HepG2 (cell line): Measurements from ENCODE around the gene IMMT. TPM values are rescaled to one million over a fixed set of nuclear protein-coding genes. Genes with fewer than 3 reads are reported as not detected.

Experiments
- ATAC-seq: fragments of 200-7000 bp; cut with Tn5 transposase; 3 replicates; pipeline ENCODE4 v1.9.1; 2020; ENCODE audit warnings: mild to moderate bottlenecking, moderate library complexity
- BruUV-seq: library from RNA; stranded (reverse); fragments of 400-500 nt; replicated peaks from 2 replicates; lab custom pipeline; 2021; lab: Mats Ljungman, UMichigan
- CTCF ChIA-PET: fragments of 300-600 bp; formaldehyde crosslinking; extraction: SDS; loops from one replicate; lab custom pipeline; 2021; ENCODE audit warnings: low total read pairs, inconsistent platforms, low intra/inter-chr PET ratio; lab: Yijun Ruan, JAX
- POLR2A ChIA-PET: fragments of 350-600 bp; sonication (Branson Sonifier 250); formaldehyde crosslinking; loops from one replicate; lab custom pipeline; 2020; ENCODE audit warnings: antibody characterized with exemption, inconsistent platforms; lab: Yijun Ruan, JAX
- DNase-seq: peaks from one replicate; pipeline ENCODE4 v3.0.0-alpha.2; 2015; ENCODE audit warnings: low spot score
- FAIRE-seq: peaks from 3 replicates; lab custom pipeline; 2011; peaks lifted over from hg19 to GRCh38; lab: Jason Lieb, UNC
- H2AFZ ChIP-seq: one replicate; pipeline ENCODE4 v1.6.1; 2011; ENCODE audit warnings: low read length, inconsistent platforms
- H3K27ac ChIP-seq: fragments of 300-600 bp; 3 replicates; pipeline ENCODE4 v1.8.0; 2011; ENCODE audit warnings: mixed run types, mild to moderate bottlenecking, mixed read lengths, low read length, inconsistent platforms; ENCODE audit not compliant: insufficient read depth; ENCODE audit errors: extremely low read length
- H3K27me3 ChIP-seq, 2 experiments: fragments of 200-600 bp in 1 of 2; 2 replicates in 1 of 2; 3 replicates in 1 of 2; pipeline versions ENCODE4 v1.6.0 to v1.8.0; 2011; ENCODE audit warnings: low read length in 2 of 2, mild to moderate bottlenecking in 2 of 2, moderate library complexity in 2 of 2, inconsistent platforms in 1 of 2; ENCODE audit not compliant: insufficient read depth in 2 of 2, control insufficient read depth in 1 of 2
- H3K36me3 ChIP-seq, 2 experiments: fragments of 200-600 bp in 1 of 2; replicated peaks in 1 of 2; 2 replicates in 1 of 2; 3 replicates in 1 of 2; pipeline versions ENCODE4 v1.5.1 to v1.8.0; 2011; ENCODE audit warnings: low read length in 2 of 2, inconsistent platforms in 1 of 2; ENCODE audit not compliant: insufficient read depth in 2 of 2, control insufficient read depth in 1 of 2
- H3K4me1 ChIP-seq: 2 replicates; pipeline ENCODE4 v1.5.1; 2012; ENCODE audit warnings: low read length, inconsistent platforms; ENCODE audit not compliant: insufficient read depth
- H3K4me2 ChIP-seq: 2 replicates; pipeline ENCODE4 v1.6.0; 2011; ENCODE audit warnings: low read depth, low read length, inconsistent platforms
- H3K4me3 ChIP-seq, 3 experiments: fragments of 200-600 bp in 1 of 3; sonication (generic), shearing (Covaris generic) in 1 of 3; replicated peaks in 1 of 3; 2 replicates each; pipeline ENCODE4 v1.5.1; 2011 to 2016; ENCODE audit warnings: low read length in 3 of 3, inconsistent platforms in 2 of 3, low read depth in 2 of 3, mild to moderate bottlenecking in 2 of 3, control low read depth in 1 of 3, mixed read lengths in 1 of 3; ENCODE audit not compliant: insufficient read depth in 1 of 3
- H3K79me2 ChIP-seq: one replicate; pipeline ENCODE4 v1.6.1; 2011; ENCODE audit warnings: low read length, inconsistent platforms; ENCODE audit not compliant: insufficient read depth
- H3K9ac ChIP-seq: 2 replicates; pipeline ENCODE4 v1.6.0; 2011; ENCODE audit warnings: mild to moderate bottlenecking, low read depth, low read length, inconsistent platforms; ENCODE audit not compliant: insufficient read depth
- H3K9me3 ChIP-seq: 2 replicates; pipeline ENCODE4 v1.5.1; 2012; ENCODE audit warnings: mild to moderate bottlenecking, low read length
- H4K20me1 ChIP-seq: 2 replicates; pipeline ENCODE4 v1.6.0; 2011; ENCODE audit warnings: inconsistent platforms, mild to moderate bottlenecking, low read length, moderate library complexity; ENCODE audit not compliant: insufficient read depth
- HDAC6 ChIP-seq: fragments of 200-600 bp; sonication (generic); IDR thresholded peaks from 2 replicates; pipeline ENCODE4 v1.7.0; 2017; ENCODE audit warnings: mild to moderate bottlenecking, antibody characterized with exemption, low read length, low read depth
- SNRNP70 ChIP-seq: fragments of 200-400 bp; formaldehyde crosslinking; IDR thresholded peaks from 2 replicates; pipeline ENCODE4 v1.6.1; 2017; ENCODE audit warnings: mild to moderate bottlenecking, low read depth, low read length, moderate library complexity
- SP4 ChIP-seq: sonication (generic); formaldehyde crosslinking; IDR thresholded peaks from 2 replicates; pipeline ENCODE4 v1.8.1; 2023; ENCODE audit warnings: mild to moderate bottlenecking, missing genetic modification reagents
- TAF1 ChIP-seq: sonication (generic); formaldehyde crosslinking; IDR thresholded peaks from 2 replicates; pipeline ENCODE4 v1.4.0; 2020; ENCODE audit warnings: missing genetic modification reagents
- ZKSCAN5 ChIP-seq: sonication (generic); formaldehyde crosslinking; IDR thresholded peaks from 2 replicates; pipeline ENCODE4 v1.5.1; 2020; ENCODE audit warnings: mild to moderate bottlenecking, missing genetic modification reagents
- ZNF263 ChIP-seq: sonication (generic); formaldehyde crosslinking; IDR thresholded peaks from 2 replicates; pipeline ENCODE4 v1.4.0; 2020; ENCODE audit warnings: missing genetic modification reagents
- ZNF788 ChIP-seq: sonication (generic); formaldehyde crosslinking; IDR thresholded peaks from 2 replicates; pipeline ENCODE4 v1.5.0; 2020; ENCODE audit warnings: mild to moderate bottlenecking, missing genetic modification reagents, borderline replicate concordance
- ZSCAN12 ChIP-seq: sonication (generic); formaldehyde crosslinking; IDR thresholded peaks from 2 replicates; pipeline ENCODE4 v1.9.0; 2021; ENCODE audit warnings: mild to moderate bottlenecking, missing genetic modification reagents
- WGBS: methylation state at CpG from one replicate; pipeline ENCODE4 v1.1.6; 2017; ENCODE audit warnings: low lambda C conversion rate; 5-methylcytosine and 5-hydroxymethylcytosine counted together
- in situ Hi-C: cut with HindIII; loops from 2 replicates; pipeline ENCODE4 v1.10.0; 2017; ENCODE audit warnings: low pct_unique_long_range_greater_than_20kb; ENCODE audit not compliant: extremely low pct_ligation_motif_present
- intact Hi-C: fragments of 100-400 bp; cut with micrococcal nuclease; formaldehyde crosslinking; loops from one replicate; pipeline ENCODE4 v1.10.0; 2022; ENCODE audit not compliant: unreplicated experiment
- polyA plus RNA-seq, 8 experiments: library from polyadenylated mRNA; depleted of rRNA in 3 of 8; stranded (reverse) in 7 of 8; unstranded in 1 of 8; fragments of >200 nt; fragmentation: Illumina TruSeq in 4 of 8; extraction: Trizol in 4 of 8; gene quantifications; 2 replicates each; pipeline versions ENCODE4 v1.2.1 to v1.2.3, GENCODE V29; 2011 to 2016; ENCODE audit warnings: low read depth in 4 of 8, missing spikeins in 1 of 8, mixed read lengths in 1 of 8; ENCODE audit not compliant: insufficient read depth in 1 of 8
- total RNA-seq, 5 experiments: library from RNA; depleted of rRNA; stranded (reverse); fragments of >200 nt; fragmentation: Illumina TruSeq; extraction: Trizol; gene quantifications; 2 replicates each; pipeline ENCODE4 v1.2.3, GENCODE V29; 2016; ENCODE audit warnings: low read depth in 1 of 5
- TF ChIP-seq, protein P1 (sequence below): IDR thresholded peaks from 2 replicates; pipeline ENCODE4 v1.6.1; 2016; ENCODE audit warnings: missing genetic modification reagents, missing compliant biosample characterization
- TF ChIP-seq, protein P2 (sequence below): sonication (generic); formaldehyde crosslinking; conservative IDR thresholded peaks from 2 replicates; pipeline ENCODE4 v1.4.0; 2020; ENCODE audit warnings: mild to moderate bottlenecking, missing genetic modification reagents, moderate library complexity

The IMMT gene
- total and polyA plus RNA-seq, 2 of the 13 experiments (the other 11 are each of a cell fraction or from before 2014, with no cell fraction given) = 63.5 to 119 TPM

DNA sequence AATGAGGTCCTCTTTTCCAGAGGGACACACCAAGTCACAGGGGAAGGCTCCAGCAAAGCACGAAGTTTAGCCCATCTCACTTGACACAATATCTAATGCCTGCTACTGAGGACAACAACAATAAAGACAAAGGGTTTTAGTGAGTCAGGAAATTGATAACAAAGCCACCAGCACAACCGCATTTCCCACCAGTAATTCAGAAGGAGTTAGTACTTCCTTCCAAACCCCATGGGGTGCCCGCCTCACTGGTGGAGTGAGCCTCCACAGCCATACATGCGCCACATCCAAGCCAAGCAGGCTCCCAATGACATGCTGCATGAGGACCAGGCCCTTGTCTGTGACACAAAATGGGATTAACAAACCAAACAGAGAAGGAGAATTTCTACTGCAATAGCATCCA is 44.1 kb upstream of the IMMT start:
- TF ChIP-seq ZKSCAN5 (CRISPR knock-in tag) = no peak
- TF ChIP-seq, protein P1, sequence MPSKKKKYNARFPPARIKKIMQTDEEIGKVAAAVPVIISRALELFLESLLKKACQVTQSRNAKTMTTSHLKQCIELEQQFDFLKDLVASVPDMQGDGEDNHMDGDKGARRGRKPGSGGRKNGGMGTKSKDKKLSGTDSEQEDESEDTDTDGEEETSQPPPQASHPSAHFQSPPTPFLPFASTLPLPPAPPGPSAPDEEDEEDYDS (CRISPR knock-in tag) = no peak
- TF ChIP-seq SP4 (CRISPR knock-in tag) = no peak
- TF ChIP-seq, protein P2, sequence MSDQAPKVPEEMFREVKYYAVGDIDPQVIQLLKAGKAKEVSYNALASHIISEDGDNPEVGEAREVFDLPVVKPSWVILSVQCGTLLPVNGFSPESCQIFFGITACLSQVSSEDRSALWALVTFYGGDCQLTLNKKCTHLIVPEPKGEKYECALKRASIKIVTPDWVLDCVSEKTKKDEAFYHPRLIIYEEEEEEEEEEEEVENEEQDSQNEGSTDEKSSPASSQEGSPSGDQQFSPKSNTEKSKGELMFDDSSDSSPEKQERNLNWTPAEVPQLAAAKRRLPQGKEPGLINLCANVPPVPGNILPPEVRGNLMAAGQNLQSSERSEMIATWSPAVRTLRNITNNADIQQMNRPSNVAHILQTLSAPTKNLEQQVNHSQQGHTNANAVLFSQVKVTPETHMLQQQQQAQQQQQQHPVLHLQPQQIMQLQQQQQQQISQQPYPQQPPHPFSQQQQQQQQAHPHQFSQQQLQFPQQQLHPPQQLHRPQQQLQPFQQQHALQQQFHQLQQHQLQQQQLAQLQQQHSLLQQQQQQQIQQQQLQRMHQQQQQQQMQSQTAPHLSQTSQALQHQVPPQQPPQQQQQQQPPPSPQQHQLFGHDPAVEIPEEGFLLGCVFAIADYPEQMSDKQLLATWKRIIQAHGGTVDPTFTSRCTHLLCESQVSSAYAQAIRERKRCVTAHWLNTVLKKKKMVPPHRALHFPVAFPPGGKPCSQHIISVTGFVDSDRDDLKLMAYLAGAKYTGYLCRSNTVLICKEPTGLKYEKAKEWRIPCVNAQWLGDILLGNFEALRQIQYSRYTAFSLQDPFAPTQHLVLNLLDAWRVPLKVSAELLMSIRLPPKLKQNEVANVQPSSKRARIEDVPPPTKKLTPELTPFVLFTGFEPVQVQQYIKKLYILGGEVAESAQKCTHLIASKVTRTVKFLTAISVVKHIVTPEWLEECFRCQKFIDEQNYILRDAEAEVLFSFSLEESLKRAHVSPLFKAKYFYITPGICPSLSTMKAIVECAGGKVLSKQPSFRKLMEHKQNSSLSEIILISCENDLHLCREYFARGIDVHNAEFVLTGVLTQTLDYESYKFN (CRISPR knock-in tag) = no peak
- no peak for TF ChIP-seq ZNF788 (CRISPR knock-in tag)
- no peak for TF ChIP-seq TAF1 (CRISPR knock-in tag)
- no peak for TF ChIP-seq HDAC6
- TF ChIP-seq ZNF263 = no peak
- no peak for TF ChIP-seq SNRNP70
- TF ChIP-seq ZSCAN12 (CRISPR knock-in tag) = no peak
- no TSS peak for BruUV-seq
- peaks cover 22% of the 10 kb centered on the region for H3K4me1 ChIP-seq
- H3K4me3 ChIP-seq = no peak overlapping the region
- no peak overlapping the region for H3K27ac ChIP-seq
- POLR2A ChIA-PET = no interaction called here
- intact Hi-C loops (no loop called here), in situ Hi-C loops (no loop called here)
- H3K9ac ChIP-seq = no peak overlapping the region
- H3K27me3 ChIP-seq = peaks cover 3 to 37% of the 10 kb centered on the region in 2 experiments; a peak in 4 of 5 replicates
- DNase-seq = no peak
- no peak overlapping the region for H2AFZ ChIP-seq
- H3K36me3 ChIP-seq = no peaks in the 10 kb centered on the region
- no peak overlapping the region for H3K4me2 ChIP-seq
- H3K79me2 ChIP-seq = no peaks in the 10 kb centered on the region
- CTCF ChIA-PET = no interaction called here
- no peaks in the 10 kb centered on the region for H4K20me1 ChIP-seq
- FAIRE-seq = no peak
- WGBS = 46% methylated on average over 4 of the region's 4 CpGs
- no peak for ATAC-seq
- no peaks in the 10 kb centered on the region for H3K9me3 ChIP-seq
